Smooth muscle cell (in vitro differentiated cells): ENCODE data around the gene TXLNB. TPM values are rescaled to one million over a fixed set of nuclear protein-coding genes. Genes with fewer than 3 reads are reported as not detected.

ENCODE experiments used
- DNase-seq: peaks from one replicate; lab custom pipeline; 2025; ENCODE audit not compliant: unreplicated experiment; lab: John Stamatoyannopoulos, UW
- H2AFZ ChIP-seq: fragments of 200-600 bp; sonication (generic); 2 replicates; pipeline ENCODE4 v1.6.0; 2016; ENCODE audit warnings: antibody characterized with exemption, low read depth, mild to moderate bottlenecking
- H3F3A ChIP-seq: fragments of 200-600 bp; sonication (generic); 2 replicates; pipeline ENCODE4 v1.6.0; 2017; ENCODE audit warnings: antibody characterized with exemption, low read depth
- H3K27ac ChIP-seq: fragments of 200-600 bp; sonication (generic); 2 replicates; pipeline ENCODE4 v1.5.1; 2016; ENCODE audit warnings: low read depth, mild to moderate bottlenecking
- H3K27me3 ChIP-seq: fragments of 200-600 bp; sonication (generic); 2 replicates; pipeline ENCODE4 v1.6.1; 2016; ENCODE audit warnings: low read depth, mild to moderate bottlenecking
- H3K36me3 ChIP-seq: fragments of 200-600 bp; sonication (generic); 2 replicates; pipeline ENCODE4 v1.5.1; 2016; ENCODE audit warnings: low read depth
- H3K4me1 ChIP-seq: fragments of 200-600 bp; sonication (generic); 2 replicates; pipeline ENCODE4 v1.5.1; 2016; ENCODE audit warnings: low read depth
- H3K4me2 ChIP-seq: fragments of 200-600 bp; sonication (generic); 2 replicates; pipeline ENCODE4 v1.6.0; 2016; ENCODE audit warnings: mild to moderate bottlenecking
- H3K4me3 ChIP-seq: fragments of 200-600 bp; sonication (generic); 2 replicates; pipeline ENCODE4 v1.5.1; 2016; ENCODE audit warnings: mild to moderate bottlenecking
- H3K79me2 ChIP-seq: fragments of 200-600 bp; sonication (generic); 2 replicates; pipeline ENCODE4 v1.6.0; 2016; ENCODE audit warnings: low read depth, mild to moderate bottlenecking
- H3K9ac ChIP-seq: fragments of 200-600 bp; sonication (generic); 2 replicates; pipeline ENCODE4 v1.6.0; 2016; ENCODE audit warnings: low read depth
- H3K9me3 ChIP-seq: fragments of 200-600 bp; sonication (generic); replicated peaks from 2 replicates; pipeline ENCODE4 v1.5.1; 2016; ENCODE audit warnings: low read depth
- H4K20me1 ChIP-seq: fragments of 200-600 bp; sonication (generic); 2 replicates; pipeline ENCODE4 v1.6.0; 2016; ENCODE audit warnings: low read depth
- CTCF ChIP-seq: fragments of 200-600 bp; sonication (generic); IDR thresholded peaks from 2 replicates; pipeline ENCODE4 v1.5.1; 2017; ENCODE audit warnings: borderline replicate concordance, mild to moderate bottlenecking, antibody characterized with exemption; ENCODE audit not compliant: insufficient read depth, poor library complexity, severe bottlenecking
- WGBS: methylation state at CpG from one replicate; pipeline ENCODE4 v1.1.7; 2016; ENCODE audit warnings: low lambda C conversion rate; 5-methylcytosine and 5-hydroxymethylcytosine counted together
- polyA plus RNA-seq: library from polyadenylated mRNA; unstranded; fragments of >200 nt; fragmentation: Nextera tagmentation; extraction: Ambion mirVana; gene quantifications from 2 replicates; pipeline ENCODE4 v1.2.1, GENCODE V29; 2016
- total RNA-seq: library from RNA; depleted of rRNA; stranded (reverse); fragments of >200 nt; gene quantifications from 2 replicates; pipeline ENCODE4 v1.2.3, GENCODE V29; 2014

Gene TXLNB
- total and polyA plus RNA-seq, 2 experiments from 2014 or later, result not detected

- H3K79me2 ChIP-seq, result no peaks in the 10 kb centered on the region
- H3K4me3 ChIP-seq, result no peak overlapping the region
- no peak overlapping the region for H3K9ac ChIP-seq
- no peaks in the 10 kb centered on the region for H4K20me1 ChIP-seq
- TF ChIP-seq CTCF, result no peak
- no peak overlapping the region for H2AFZ ChIP-seq
- H3K4me1 ChIP-seq, result no peaks in the 10 kb centered on the region
- no peaks in the 10 kb centered on the region for H3F3A ChIP-seq
- H3K9me3 ChIP-seq, result no peaks in the 10 kb centered on the region
- no peak overlapping the region for H3K4me2 ChIP-seq
- no peaks in the 10 kb centered on the region for H3K36me3 ChIP-seq
- DNase-seq, result no peak
- no peaks in the 10 kb centered on the region for H3K27me3 ChIP-seq
- no peak overlapping the region for H3K27ac ChIP-seq
- 76% methylated on average over 3 of the region's 3 CpGs for WGBS
These were observed 14.6 kb upstream of the TXLNB start for GRCh38 chr6:139306291-139306981.

- H4K20me1 ChIP-seq, result no peaks in the 10 kb centered on the region
- no peaks in the 10 kb centered on the region for H3K27me3 ChIP-seq
- H3F3A ChIP-seq, result no peaks in the 10 kb centered on the region
- H3K4me3 ChIP-seq, result no peak overlapping the region
- no peaks in the 10 kb centered on the region for H3K4me1 ChIP-seq
- H3K36me3 ChIP-seq, result no peaks in the 10 kb centered on the region
- WGBS, result 95% methylated on average over 2 of the region's 2 CpGs
- H3K79me2 ChIP-seq, result no peaks in the 10 kb centered on the region
- H2AFZ ChIP-seq, result no peak overlapping the region
- H3K9ac ChIP-seq, result no peak overlapping the region
- no peak for TF ChIP-seq CTCF
- no peak overlapping the region for H3K27ac ChIP-seq
- no peak for DNase-seq
- H3K4me2 ChIP-seq, result no peak overlapping the region
- no peaks in the 10 kb centered on the region for H3K9me3 ChIP-seq
These were observed 11.4 kb upstream of the TXLNB start for GRCh38 chr6:139303185-139303584.

GRCh38 chr6:139297921-139298320, 6.1 kb upstream of the TXLNB start:
- H3K36me3 ChIP-seq, result no peaks in the 10 kb centered on the region
- H3K9ac ChIP-seq, result no peak overlapping the region
- no peaks in the 10 kb centered on the region for H4K20me1 ChIP-seq
- H3F3A ChIP-seq, result no peaks in the 10 kb centered on the region
- H3K79me2 ChIP-seq, result no peaks in the 10 kb centered on the region
- no peak overlapping the region for H3K4me3 ChIP-seq
- no peak overlapping the region for H3K4me2 ChIP-seq
- no peaks in the 10 kb centered on the region for H3K27me3 ChIP-seq
- no peak overlapping the region for H3K27ac ChIP-seq
- no peak overlapping the region for H2AFZ ChIP-seq
- DNase-seq, result no peak
- no peaks in the 10 kb centered on the region for H3K4me1 ChIP-seq
- no peak for TF ChIP-seq CTCF
- H3K9me3 ChIP-seq, result no peaks in the 10 kb centered on the region

- Histone ChIP-seq H3K9ac (no peak overlapping the region), H3K9me3 (no peaks in the 10 kb centered on the region), H3K79me2 (no peaks in the 10 kb centered on the region), H3F3A (no peaks in the 10 kb centered on the region), H3K4me1 (peaks cover 4% of the 10 kb centered on the region), H3K27me3 (no peaks in the 10 kb centered on the region), H3K36me3 (no peaks in the 10 kb centered on the region), H3K4me3 (no peak overlapping the region), H3K4me2 (no peak overlapping the region), H2AFZ (peak overlapping the region; percentile 30), H3K27ac (no peak overlapping the region), H4K20me1 (no peaks in the 10 kb centered on the region)
- WGBS, result 52% methylated on average over 1 of the region's 1 CpG
- TF ChIP-seq CTCF, result no peak
- no peak for DNase-seq
These were observed 5.1 kb upstream of the TXLNB start for GRCh38 chr6:139296927-139297326.
